NCI-H345 treated with DMSO at 0.1 percent for 48 hours (cell line): Measurements from ENCODE around the gene SYNM.

Source experiments
- DNase-seq: peaks from one replicate; lab custom pipeline; 2025; ENCODE audit not compliant: unreplicated experiment; lab: John Stamatoyannopoulos, UW

The SYNM gene

DNA sequence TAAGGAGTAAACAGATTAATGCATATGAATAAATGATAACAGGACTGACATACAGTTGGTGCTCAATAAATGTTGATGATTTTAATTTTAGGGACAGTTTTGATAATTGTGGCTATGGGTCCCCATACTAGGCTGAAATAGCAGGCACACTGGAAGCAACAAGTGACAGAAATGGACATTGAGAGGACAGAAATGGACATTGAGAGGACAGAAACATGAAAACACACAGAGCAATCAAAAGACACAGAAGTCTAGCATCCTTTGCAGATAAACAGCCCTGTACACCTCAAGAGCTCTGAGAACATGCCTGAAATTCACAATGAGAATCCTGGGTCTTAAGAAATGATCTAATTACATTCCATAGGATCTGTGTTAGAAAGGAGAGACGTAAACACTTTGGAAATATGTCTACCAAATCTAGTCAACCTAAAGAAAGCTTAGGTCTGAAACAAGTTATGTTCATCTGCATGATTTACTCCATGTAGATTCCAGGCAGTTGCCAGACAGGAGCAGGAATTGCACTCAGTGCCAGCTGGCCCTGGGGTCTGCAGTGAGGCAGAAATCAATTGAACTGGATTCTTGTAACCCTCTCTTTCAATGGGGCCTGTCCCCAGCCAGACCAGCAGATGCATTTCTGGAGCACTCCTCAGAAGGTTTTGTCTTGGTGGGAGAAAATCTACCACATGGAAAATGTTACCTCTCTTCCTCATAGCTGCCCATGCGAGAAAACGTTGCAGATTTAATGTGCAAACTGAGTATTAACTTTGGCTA lies 60.3 kb downstream of the SYNM start:
- no peak for DNase-seq

DNA sequence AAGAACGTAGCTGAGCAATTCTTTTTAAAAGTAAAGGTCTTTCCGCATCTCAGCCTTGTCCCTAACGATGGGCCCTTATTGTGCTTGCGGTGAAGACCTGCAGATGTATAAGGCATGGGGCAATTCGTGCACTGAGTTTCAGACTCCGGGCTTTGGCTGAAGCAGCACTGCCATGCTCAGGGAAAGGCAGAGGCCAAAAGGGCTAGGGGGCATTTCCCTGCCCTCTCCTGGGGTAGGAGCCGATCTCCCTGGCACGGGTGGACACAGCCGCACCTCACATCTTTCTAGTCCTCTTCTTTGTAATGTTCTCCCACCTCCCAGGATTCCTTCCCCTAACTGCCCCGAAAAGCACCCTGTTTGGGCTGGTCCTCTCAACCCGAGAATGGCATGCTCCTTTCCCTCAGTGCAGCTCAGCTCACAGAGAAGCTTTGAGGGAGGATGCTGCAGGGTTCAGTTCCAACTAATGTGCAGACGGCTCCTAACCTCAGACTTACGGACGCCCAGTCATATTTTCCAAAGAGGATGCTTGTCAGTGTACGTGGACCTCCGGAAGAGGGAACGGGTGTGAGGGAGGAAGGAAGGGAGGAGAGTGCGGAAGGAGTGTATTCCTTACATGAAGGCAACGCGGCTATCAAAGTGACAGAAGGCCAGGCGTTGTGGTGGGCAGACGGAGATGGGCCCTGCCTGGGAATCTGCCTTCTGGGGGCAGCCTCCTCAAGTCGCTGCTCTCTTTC lies 61.2 kb downstream of the SYNM start:
- no peak for DNase-seq

DNA sequence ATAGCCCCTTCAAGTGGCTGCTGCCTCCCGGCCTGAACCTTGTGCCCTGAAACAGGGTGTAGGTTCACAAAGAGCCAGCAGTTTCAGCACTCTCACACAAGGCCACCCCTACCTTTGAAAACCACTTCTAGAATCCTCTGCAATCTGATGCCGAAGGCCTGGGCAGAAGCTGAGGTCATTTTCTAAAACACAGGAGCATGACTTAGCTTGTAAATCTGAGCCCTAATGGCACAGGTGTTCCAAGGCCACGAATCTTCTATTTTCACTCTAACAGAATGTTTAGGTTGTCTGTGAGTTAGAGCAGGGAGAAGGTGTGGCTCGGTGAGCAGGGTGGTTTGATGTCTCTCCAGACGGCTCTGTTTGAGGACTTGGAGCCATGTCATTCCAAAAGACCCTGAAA lies 62.3 kb downstream of the SYNM start:
- DNase-seq: no peak

DNA sequence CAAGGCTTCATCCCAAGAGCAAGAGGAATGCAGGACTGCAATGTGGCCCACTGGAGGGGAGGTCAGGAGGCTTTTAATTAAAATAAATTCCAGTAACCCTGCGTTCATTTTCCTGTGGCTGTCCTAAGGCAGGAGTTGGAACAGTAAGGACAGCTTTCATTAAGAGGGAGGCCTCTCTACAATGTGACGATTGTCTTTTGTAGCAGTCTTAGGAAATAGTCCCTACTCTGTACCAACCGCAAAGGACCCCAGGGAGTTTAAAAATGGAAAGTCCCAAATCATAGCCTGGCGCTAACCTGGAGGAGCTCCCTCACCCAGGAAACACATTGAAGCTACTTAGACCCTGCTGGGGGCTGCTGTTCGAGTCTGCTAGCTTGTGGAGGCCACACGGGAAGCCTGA lies 62.8 kb downstream of the SYNM start:
- no peak for DNase-seq

DNA sequence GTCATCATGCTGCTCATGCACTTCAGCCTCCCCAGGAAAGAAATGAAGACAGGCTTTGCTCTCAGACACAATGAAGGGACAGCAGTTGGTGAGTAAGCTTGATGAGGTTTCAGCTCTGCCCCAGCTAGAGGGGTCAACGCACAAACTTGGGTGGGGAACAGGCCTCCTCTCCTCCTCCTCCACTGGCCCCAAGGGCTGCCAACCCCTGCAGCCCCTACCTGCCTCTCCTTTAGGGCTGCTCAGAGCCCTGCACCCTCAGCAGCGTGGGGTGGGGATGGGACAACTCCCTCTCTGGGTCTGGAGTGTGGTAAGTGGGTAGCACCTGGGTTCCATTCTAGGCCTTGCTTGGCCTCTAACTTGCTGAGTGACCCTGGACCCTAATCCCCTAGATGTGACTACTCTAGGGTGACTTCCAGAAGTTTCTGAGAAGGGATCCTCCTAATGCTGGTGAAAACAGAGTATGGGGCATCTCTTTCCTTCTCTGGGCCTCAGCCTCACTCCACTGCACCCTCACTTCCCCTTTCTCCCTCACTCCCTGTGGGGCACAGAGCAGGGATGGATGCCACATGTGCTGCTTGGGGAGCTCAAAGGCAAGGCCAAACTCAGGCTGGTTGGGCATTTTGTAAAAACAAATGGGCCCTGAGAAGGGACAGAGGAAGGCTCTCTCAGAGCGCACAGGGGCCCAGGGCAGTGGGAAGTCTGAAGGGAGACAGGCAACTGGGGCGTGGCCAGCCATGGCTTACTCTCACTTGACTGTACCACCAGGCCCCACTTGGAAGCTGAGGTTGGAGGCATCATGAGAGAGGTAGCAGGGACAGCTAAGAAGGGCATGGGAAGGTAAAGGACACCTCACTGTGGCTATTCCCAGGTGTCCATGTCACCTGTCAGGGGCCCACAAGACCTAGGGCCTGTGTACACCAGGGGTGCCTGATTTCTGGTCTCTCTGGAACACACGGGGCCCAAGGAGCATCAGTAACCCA lies 64.0 kb downstream of the SYNM start:
- DNase-seq: no peak

DNA sequence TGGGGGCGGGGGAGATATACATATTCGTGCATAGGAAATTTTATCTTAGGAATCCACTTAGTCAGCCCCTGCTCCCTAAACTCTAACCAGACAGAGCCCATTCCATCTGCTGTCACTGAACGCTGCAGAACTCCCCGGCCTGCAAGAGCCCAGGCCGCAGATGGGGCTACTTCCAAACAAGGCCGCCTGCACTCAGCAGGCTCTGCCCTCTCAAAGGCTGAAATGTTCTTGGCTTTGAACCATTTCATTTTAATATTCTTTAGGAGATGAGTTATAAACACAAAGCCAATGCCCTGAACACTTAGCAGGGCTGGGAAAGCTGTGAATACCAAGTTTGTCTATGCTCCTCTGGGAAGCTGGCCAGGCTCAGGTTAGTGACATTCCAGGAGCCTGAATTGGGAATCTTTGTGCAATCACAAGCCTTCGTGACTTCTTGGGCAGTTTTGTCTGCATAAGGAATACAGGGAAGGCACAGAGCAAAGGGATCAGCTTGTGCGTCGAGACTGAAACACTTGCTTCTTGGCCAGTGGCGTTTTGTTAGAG lies 65.0 kb downstream of the SYNM start:
- no peak for DNase-seq

DNA sequence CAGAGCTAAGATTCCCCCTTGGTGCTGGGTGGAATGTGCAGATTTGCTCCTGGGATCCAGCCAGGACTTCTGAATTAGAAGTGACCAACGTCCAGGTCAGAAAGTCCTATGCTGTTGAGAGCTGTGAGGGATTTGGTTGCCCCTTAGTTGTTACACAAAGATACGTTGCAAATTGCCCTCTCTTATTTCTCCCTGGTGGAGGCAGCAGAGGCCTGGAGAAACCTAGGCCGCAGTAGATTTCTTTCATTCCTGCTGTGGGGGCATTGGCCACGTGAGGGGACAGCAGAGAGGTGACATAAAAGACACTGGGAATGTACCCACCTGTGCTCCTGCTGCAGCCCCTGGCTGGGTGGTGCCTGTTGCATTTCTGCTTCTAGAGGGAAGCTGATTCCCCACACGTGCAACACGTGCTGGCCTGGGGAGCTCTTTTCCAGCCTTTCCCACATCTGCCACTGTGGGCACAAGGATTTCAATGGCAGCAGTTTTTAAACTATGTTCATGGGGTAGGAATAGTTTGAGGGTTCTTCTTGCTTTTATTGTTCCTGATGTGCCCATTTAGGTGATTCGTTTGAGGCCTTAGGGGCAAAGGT lies 65.7 kb downstream of the SYNM start:
- DNase-seq: no peak

DNA sequence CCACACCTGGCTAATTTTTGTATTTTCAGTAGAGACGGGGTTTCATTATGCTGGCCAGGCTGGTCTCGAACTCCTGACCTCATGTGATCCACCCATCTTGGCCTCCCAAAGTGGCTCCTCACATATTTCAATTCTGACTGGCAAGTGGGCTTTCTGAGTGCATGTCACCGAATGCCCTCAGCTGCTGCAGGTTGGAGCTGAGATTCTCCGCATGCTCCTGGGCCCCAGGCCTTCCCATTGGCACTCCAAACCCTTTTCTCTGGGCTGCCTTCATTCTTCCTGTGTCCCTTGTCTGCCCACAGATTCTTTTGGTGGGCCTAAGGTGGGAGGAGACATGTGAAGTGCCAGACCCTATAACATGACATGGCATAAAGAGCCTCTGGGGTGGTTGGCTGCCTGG lies 67.3 kb downstream of the SYNM start:
- no peak for DNase-seq

DNA sequence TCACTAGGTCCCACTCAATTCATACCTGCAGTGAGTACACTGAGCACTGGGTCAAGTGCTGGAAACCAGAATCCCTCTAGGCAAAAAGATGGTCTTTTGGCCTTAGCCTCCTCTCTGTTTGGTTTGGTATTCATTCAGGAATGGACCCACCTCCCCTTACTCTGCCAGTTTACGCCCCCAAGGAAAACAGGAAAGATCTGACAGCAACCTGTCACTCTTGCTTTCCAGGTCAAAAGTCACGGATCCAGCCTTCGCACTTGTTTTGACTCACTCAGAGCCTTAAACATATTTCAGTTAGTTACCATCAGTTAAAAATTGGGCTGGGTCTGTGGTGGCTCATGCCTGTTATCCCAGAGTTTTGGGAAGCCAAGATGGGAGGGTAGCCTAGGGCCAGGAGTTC lies 68.1 kb downstream of the SYNM start:
- DNase-seq: no peak

DNA sequence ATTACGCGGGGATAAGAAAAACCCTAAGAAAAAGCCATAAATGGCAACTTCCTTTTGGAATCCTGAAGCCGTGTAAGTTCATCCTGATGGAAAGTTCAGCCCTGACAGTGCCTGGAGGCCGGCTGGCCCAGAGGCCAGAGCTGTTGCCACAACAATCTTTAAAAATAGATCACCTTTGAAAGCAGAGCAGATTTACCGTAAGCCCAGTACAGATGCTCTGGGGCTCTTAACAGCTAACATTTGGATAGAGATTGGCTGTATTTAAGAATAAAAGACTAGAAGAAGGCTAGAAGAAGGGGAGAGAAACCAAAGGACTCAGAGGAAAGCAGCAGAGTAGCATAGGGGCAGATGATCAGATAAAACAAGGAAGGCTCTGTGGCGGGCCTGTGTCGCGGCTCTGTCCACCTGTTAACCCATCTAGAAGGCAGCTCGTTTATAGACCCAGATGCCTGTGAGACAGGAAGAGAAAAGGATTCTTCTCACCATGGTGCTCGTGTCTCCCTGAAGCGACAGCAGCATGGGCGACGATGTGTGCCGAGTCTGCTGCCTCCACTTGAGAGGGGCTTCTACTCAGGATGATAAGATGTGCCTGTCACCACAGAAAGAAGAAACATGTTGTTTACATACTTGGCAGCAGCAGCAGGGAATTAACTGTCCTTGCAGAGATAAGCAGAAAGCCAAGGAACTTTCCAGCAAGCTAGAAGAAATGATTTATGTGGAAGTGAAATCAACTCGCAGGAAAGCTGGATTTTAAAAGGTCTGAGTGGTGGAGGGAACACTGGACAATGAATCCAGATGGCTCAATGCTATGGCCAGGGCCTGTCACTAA lies 69.9 kb downstream of the SYNM start:
- DNase-seq: no peak

DNA sequence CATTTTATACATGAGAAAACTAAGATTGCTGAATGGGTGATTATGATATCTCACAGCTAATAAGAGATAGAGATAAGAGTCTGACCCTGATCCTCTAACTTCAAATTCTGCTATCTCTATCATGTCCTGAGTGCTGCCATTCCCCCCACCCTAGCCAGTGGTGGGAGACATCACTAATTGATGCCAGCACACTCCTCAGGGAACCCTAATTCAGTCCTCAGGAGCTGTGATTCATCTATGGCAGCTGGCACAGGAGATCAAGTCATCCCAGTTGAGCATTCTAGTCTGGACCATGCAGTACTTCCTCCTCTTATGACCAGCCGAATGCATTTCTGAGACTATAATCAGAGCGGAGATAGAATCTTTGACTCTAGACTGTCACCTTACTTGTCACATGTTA lies 71.9 kb downstream of the SYNM start:
- DNase-seq: no peak

DNA sequence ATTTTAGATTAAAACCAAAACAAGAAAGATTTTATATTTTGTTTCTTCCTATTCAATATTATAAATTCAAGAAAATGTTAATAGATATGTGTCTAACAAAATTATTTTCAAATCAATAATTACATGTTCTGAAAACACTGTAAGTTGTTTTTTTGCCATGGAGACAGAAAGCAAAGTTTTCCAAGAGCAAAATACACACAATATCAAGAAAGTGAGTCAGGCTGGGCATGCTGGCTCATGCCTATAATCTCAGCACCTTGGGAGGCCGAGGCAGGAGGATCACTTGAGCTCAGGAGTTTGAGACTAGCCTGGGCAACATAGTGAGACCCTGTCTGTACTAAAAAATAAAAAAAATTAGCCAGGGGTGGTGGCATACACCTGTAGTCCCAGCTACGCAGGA lies 72.8 kb downstream of the SYNM start:
- DNase-seq: no peak

DNA sequence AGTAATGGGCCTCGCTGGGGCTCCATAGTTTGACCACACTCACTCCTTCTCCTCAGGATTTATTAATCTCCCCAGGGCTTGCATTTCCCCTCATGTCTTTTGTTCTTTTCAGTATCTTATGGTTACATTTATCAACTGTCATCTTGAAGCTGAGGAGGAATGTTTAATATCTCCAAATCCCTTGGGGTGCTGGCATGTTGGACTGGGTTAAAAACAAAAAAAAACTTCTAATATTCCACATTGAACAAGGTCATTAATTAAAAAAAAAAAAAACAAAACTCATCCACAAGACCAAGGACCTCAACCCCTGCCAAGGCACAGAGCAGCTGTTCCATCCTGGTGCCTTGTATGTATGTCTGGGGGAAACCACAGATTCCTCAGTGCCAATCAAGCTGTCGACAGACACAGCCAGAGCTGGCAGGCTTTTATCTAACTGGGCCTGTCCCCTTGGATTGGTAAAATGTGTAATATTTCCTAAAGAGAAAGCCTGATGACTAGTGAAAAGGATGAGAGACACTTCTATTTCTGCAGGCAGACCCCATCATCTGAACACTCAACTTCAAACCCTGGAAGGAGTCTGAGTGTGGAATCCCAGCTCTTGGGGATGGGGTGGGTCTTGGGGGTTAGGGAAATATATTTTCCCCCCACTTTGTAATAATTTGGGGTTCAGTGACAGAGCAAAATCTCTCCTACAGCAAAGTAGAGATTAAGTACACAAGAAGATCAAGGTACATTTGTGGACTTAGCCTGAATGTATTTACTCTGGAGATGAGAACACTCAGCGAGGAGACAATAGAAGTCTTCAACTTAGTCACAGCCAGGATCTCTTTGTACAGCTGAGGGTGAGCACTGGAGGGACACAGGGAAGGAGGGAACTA lies 75.4 kb downstream of the SYNM start:
- DNase-seq: no peak

DNA sequence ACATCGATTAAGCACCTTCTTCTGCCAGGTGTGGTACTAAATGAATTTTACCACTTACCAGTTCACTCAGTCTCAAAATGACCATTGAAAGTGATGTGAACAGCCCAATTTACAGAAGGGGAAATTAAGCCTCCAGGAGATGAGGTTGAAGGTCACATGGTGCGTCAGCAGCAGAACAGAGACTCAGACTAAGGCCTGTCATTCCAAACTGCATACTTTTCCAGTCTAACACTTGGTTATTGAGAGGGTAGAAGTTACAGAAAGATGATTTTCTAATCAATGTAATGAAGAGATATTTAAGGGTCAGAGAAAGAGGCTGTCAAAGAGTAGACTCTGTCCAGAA lies 76.1 kb downstream of the SYNM start:
- no peak for DNase-seq

DNA sequence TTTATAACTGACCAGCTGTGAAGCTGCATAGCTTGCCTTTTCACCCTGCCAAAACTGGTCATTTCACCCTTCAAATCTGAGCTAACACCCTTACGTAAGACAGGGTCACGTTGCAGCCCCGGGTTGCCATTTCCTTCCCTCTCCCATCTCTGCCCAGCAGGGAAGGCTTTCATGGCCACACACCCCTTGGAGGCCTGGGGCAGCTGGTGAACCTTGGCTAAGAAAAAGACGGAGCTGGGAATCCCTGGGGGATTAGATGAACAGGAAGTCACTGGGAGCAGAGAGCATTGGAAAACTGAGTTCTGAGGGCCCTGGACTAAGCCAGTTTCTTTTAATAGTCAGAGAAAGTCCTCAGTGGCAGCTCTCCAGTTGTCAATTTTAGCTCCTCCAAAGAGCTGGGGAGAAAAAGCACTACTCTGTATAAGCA lies 76.7 kb downstream of the SYNM start:
- DNase-seq: peak; percentile 20

DNA sequence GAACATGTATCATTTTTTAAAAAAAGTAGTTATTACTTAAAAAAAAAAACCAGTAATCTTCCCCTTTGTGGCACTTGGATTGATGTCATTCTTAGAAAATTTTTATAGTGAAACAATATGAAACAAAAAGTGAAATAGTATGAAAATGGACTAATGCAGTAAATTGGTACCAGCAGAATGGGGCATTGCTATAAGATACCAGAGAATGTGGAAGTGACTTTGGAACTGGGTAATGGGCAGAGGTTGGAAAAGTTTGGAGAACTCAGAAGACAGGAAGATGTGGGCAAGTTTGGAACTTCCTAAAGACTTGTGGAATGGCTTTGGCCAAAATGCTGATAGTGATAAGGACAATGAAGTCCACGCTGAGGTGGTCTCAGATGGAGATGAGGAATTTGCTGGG lies 77.9 kb downstream of the SYNM start:
- no peak for DNase-seq
